Kidney epithelial cell (primary cell): ENCODE data around the gene ZC3H13. TPM values are rescaled to one million over a fixed set of nuclear protein-coding genes. Genes with fewer than 3 reads are reported as not detected.

Experiments
- DNase-seq: peaks from one replicate; pipeline ENCODE4 v3.0.0-alpha.2; 2010; ENCODE audit warnings: low read depth
- H3K27me3 ChIP-seq: 2 replicates; pipeline ENCODE4 v1.6.0; 2011; ENCODE audit warnings: low read length; ENCODE audit not compliant: control insufficient read depth, insufficient read depth
- H3K36me3 ChIP-seq: 2 replicates; pipeline ENCODE4 v1.5.1; 2011; ENCODE audit warnings: low read length; ENCODE audit not compliant: control insufficient read depth, insufficient read depth
- H3K4me3 ChIP-seq: 2 replicates; pipeline ENCODE4 v1.5.1; 2011; ENCODE audit warnings: low read depth, mild to moderate bottlenecking, control low read depth, low read length
- total RNA-seq: library from RNA; depleted of rRNA; stranded (reverse); fragments of >200 nt; gene quantifications from 2 replicates; pipeline ENCODE4 v1.2.3, GENCODE V29; 2015
- TF ChIP-seq, protein P1 (sequence below): IDR thresholded peaks from 2 replicates; pipeline ENCODE4 v1.5.1; 2011; ENCODE audit warnings: mild to moderate bottlenecking, moderate library complexity, low read length, control low read depth, inconsistent platforms; ENCODE audit not compliant: insufficient read depth, poor library complexity, severe bottlenecking

Gene ZC3H13
- total RNA-seq, 1 donor from 2014 or later, result 19.0 TPM

DNA sequence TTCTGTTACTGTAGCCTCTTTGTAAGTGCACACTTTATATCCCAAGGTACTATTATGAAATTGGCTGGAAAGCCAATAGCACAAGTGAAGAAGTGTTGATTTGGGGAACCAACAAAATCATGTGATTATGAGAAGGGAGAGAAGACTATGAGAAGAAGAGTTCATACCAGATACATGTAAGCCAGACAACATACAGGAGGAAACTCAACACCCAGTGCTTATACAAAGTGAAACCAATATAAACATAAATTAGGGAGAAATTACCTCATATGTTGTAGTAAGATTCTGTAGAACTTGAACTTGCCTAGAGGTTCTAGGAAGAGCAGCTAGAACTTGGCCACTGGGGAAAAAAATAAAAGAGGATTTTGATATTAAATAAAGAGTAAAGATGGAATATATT is 34.9 kb upstream of the ZC3H13 start:
- TF ChIP-seq, protein P1, sequence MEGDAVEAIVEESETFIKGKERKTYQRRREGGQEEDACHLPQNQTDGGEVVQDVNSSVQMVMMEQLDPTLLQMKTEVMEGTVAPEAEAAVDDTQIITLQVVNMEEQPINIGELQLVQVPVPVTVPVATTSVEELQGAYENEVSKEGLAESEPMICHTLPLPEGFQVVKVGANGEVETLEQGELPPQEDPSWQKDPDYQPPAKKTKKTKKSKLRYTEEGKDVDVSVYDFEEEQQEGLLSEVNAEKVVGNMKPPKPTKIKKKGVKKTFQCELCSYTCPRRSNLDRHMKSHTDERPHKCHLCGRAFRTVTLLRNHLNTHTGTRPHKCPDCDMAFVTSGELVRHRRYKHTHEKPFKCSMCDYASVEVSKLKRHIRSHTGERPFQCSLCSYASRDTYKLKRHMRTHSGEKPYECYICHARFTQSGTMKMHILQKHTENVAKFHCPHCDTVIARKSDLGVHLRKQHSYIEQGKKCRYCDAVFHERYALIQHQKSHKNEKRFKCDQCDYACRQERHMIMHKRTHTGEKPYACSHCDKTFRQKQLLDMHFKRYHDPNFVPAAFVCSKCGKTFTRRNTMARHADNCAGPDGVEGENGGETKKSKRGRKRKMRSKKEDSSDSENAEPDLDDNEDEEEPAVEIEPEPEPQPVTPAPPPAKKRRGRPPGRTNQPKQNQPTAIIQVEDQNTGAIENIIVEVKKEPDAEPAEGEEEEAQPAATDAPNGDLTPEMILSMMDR, result no peak
- no peak overlapping the region for H3K4me3 ChIP-seq
- no peaks in the 10 kb centered on the region for H3K36me3 ChIP-seq
- DNase-seq, result no peak
- H3K27me3 ChIP-seq, result no peaks in the 10 kb centered on the region

DNA sequence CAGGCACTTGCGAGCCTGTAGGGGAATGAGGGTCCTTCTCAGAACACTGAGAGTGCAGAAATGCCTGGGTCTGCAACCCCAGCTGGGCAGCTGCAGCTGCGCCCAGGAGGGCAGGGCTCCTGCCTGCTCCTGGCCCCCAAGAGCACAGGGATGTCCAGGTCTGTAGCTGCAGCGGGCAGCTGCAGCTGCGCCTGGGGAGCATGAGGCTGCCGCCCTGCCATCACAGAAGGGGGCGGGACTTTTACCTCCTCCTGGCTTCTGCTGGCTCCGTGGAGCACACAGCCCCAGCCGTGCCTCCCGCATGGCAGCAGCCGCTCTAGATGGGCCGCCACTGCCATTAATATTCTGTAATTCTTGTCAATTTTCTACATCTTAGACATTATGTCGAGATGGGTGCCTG is 34.4 kb upstream of the ZC3H13 start:
- Histone ChIP-seq H3K4me3 (no peak overlapping the region), H3K27me3 (no peaks in the 10 kb centered on the region), H3K36me3 (no peaks in the 10 kb centered on the region)
- TF ChIP-seq, protein P1, result no peak
- DNase-seq, result no peak

DNA sequence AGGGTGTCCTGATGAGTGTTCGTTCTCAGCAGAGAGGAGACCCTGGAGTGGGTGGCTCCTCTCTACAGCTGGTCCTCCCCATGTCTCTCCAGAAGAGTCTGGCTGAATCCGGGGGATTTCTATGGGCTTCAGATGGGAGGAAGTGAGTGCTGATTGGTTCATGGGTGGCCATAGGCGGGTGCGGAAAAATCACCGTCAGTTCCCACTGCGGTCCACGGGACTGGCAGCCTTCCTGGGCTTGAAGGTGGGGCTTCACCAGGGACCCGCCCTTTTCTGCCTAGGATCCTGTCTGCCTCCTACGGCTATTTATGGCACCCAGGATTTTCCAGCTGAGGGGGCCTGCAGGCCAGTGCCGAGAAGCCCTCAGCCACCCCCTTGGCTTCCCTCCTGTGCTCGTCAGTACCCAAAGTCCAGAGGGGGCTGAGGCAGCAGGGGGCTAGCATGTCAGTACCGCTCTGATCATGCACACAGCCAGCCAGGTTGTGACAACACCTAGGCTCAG is 33.9 kb upstream of the ZC3H13 start:
- H3K36me3 ChIP-seq, result no peaks in the 10 kb centered on the region
- H3K27me3 ChIP-seq, result no peaks in the 10 kb centered on the region
- H3K4me3 ChIP-seq, result no peak overlapping the region
- no peak for DNase-seq
- TF ChIP-seq, protein P1, result no peak

DNA sequence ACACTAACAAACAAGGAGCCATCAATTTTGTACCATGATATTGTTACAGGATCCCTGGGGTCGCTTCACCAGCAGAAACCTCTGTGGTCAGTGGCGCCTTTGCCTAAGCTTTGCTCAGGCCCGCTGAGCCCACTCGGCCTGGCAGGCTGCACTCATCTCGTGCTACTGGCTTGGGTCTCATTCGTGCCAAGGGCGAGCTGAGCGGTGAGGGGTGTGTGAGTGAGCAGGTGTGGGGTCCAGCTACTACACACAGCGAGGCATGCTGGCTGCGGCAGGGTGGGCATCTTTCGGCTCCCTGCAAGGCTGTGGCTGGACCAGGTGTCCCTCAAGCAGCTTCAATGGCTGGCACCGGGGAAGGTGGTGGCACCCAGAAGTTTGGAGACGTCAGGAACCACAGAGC is 33.2 kb upstream of the ZC3H13 start:
- TF ChIP-seq, protein P1, result no peak
- Histone ChIP-seq H3K36me3 (no peaks in the 10 kb centered on the region), H3K4me3 (no peak overlapping the region), H3K27me3 (no peaks in the 10 kb centered on the region)
- no peak for DNase-seq

DNA sequence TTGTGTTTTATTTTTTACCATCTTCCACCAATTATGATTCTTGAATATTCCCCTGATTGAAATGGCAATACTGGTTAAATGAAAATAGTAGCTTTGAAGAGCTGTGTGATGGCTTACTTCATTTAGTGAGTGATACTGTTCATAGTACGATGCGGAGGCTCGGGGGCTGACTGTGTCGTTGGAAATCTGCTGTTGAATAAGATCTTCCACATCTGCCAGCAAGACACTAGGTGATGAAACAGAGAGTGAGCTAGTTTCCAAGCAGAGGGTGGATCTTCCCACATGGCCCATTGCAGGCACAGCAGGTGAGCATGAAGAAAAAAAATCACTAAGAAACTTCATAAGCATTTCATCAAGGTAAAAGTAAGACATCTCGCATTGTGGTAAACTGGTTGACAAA is 29.8 kb upstream of the ZC3H13 start:
- TF ChIP-seq, protein P1, result no peak
- H3K4me3 ChIP-seq, result no peak overlapping the region
- DNase-seq, result no peak
- no peaks in the 10 kb centered on the region for H3K27me3 ChIP-seq
- H3K36me3 ChIP-seq, result no peaks in the 10 kb centered on the region

DNA sequence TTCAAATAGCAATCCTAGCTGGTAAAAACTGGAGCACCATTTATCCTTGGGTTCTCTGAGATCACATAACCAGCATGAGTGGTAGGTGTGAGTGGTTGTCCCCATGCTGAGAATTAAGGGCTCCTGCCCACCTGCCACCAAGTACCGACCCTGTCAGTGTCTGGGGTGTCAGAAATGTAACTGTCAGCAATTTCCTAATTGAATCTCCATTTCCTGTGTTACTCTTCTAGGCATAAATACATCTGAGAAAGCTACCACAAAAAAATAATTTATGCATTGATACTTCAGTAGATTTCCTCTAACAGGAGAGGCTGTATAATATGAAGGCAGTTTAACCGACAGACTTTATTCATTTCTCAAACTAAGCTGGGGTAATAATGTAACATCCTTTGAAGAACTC is 27.2 kb upstream of the ZC3H13 start:
- no peak for DNase-seq
- Histone ChIP-seq H3K4me3 (no peak overlapping the region), H3K36me3 (no peaks in the 10 kb centered on the region), H3K27me3 (no peaks in the 10 kb centered on the region)
- TF ChIP-seq, protein P1, result no peak
